HG02981 (cell line): Measurements from ENCODE around the gene GPR132.

ENCODE experiments used
- ATAC-seq: cut with Tn5 transposase; IDR thresholded peaks from one replicate; pipeline ENCODE4 v1.9.1; 2021; ENCODE audit warnings: mild to moderate bottlenecking, moderate library complexity; ENCODE audit not compliant: unreplicated experiment

The GPR132 gene

GRCh38 chr14:105063056-105063455, 2.2 kb downstream of the GPR132 start:
- no peak for ATAC-seq

- no peak for ATAC-seq
Measured at GRCh38 chr14:105062048-105062433, 3.2 kb downstream of the GPR132 start.

DNA sequence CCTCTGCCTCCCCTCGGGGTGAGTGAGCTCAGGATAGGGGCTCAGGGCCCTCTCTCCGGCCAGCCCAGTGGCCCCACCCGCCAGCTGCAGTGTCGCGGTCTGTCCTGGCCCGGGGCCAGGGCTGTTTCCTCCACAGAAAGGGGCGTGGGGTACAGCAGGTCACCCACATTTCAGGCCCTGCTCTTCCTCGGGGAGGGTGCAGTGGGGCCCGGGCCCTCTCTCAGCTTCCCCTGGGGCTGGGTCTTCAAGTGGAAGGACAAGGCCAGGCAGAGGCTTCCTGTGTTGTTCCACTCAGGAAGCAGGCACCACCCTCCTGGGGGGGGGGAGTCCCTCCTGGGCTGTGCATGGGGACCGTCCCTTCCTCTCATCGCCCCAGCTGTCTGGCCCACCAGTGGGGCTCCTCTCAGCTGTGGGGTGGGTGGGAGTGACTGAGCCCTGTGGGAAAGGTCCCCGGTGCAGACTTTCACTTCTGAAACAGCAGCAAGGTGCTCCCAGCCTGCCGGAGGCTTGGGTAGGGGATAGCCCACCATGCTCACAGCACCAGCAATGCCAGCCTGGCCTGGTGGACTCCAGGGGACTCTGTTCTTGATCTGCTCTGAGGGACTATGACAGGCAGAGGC, 3.7 kb downstream of the GPR132 start:
- ATAC-seq: peak; percentile 27

DNA sequence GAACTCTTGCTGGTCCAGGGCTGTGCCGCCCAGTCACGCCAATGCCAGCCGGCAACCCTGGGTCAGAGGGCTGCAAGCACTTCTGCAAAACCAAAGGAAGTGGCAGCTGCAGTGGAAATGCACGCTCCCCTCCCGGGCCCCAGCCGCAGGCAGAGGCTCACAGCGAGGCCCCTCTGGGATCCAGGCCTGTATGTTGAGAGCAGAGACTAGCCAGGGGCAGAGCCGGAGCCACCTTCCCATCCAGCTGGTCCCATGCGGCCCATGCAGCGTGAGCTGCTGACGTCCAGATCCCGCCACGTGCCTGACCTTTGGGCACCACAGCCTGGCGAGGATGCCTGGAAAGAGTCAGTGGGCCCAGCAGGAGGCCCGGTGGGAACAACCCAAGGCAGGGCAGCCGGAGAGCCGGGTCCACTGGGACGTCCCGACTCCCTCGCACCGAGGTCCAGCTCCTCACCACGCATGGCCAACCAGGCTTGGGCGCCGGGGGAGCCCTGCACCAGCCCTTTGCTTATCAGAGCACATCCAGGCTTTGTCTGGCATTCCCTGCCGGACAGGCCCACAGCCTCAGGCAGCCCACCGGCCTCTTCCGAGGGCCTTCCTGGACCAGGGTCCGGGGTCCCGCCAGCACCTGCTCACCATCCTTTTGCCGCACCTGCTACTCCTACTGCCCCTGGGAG, 4.3 kb downstream of the GPR132 start:
- no peak for ATAC-seq

- ATAC-seq: no peak
Measured at GRCh38 chr14:105059925-105060565, 5.2 kb downstream of the GPR132 start.

DNA sequence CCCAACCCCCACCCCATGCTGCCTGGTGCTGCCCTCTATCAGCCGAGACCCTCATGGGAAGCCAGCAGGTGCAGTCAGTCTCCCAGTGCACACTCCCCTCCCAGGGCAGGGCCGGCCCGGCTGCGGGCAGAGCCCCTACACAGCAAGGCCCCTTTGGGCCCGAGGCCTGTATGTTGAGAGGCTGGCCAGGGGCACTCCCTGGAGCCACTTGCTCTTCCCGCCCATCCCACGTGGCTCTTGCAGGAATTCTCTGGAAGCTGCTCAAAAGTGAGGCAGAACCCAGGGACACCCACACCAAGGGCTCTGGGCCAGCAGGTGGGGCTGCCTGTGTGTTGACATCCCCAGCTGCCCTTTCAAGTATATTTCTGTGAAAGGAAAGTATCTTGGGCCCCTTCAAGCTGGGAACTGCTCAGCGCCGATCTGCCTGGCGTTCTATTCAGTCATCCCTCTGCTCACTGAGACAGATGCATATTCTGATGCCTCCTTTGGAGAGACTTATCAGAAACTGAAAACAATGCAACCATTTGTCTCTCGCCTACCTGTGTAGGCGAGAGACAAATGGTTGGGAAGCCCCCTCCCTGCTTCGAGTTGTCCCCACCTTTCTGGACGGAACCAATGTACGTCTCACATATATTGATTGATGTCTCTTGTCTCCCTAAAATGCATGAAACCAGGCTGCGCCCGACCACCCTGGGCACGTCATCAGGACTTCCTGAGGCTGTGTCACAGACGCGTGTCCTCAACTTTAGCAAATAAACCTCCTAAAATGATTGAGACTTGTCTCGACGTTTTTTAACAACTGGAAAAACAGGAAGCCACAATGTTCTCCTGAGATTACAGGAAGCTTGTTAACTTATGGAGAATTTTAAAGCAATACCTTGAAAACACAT, 6.0 kb downstream of the GPR132 start:
- ATAC-seq: no peak

DNA sequence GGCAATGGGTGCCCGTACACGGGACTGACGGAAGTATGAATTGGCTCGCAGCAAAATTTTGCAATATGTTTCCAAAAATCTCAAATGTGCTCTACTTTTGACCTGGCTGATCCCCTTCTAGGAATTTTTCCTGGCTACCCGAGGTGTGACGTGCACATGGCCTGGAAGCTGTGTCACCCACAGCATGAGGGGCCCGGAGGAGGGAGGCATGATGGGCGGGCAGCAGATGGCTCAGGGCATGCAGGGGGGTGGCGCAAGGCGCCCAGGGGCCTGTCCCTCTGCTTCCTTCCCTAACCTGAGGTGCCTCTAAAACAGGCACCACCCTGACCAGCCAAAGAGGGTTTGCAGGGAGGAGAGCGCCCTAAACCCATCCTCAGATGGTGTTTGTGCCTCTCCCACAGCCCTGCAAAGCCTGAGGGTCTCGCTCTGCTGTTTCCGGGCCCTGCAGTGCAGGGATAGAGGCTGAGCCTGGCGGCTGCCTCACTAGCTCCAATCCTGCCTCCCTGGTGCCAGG, 6.7 kb downstream of the GPR132 start:
- no peak for ATAC-seq

GRCh38 chr14:105056303-105056831, 8.9 kb downstream of the GPR132 start:
- ATAC-seq: no peak

GRCh38 chr14:105055736-105056302, 9.4 kb downstream of the GPR132 start:
- ATAC-seq: no peak

DNA sequence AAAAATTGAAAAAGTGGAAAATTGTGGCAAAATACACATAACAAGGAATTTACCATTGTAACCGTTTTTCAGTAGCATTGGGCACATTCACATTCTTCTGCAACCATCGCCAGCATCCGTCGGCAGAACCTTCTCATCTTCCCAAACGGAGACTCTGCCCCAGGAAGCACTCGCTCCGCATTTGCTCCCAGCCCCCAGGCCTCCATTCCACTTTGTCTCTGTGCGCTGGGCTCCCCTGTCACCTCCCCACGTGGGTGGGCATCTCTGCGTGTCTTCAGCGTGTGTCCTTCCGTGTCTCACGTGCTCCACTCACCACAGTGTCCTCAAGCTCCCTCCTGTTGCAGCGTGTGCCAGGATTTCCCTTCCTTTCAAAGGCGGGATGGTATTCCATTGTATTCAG, 9.9 kb downstream of the GPR132 start:
- ATAC-seq: no peak

- ATAC-seq: no peak
Measured at GRCh38 chr14:105053996-105054395, 11.2 kb downstream of the GPR132 start.

DNA sequence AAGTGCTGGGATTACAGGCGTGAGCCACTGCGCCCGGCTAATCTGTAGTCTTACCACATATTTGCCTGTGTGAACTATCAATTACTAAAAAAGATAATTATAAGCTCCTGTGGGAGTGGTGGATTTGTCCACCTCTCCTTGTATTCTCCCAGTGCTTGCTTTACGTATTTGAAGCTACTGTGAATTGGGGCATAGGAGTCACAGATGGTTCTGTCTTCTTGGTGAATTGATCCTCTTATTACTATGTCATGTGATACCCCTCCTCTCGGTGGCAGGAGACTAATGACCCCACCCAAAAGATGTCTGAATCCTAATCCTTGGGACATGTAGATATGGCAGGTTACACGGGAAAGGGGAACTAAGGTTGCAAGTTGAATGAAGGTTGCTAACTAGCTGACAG, 11.8 kb downstream of the GPR132 start:
- no peak for ATAC-seq

DNA sequence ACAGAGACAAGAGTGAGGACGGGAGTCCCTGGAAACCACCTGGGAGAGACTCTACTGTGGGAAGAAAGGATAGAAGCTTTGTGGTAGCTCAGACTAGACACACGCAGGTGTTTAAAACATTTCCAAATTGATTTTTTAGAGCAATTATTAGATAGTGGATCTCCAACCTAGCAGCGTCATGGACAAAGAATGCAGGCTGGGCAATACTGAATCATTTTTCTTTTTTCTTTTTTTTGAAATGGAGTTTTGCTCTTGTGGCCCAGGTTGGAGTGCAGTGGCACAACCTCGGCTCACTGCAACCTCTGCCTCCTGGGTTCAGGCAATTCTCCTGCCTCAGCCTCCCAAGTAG, 13.1 kb downstream of the GPR132 start:
- ATAC-seq: no peak

- ATAC-seq: no peak
Measured at GRCh38 chr14:105051182-105052109, 13.8 kb downstream of the GPR132 start.

GRCh38 chr14:105050551-105050897, 14.7 kb downstream of the GPR132 start:
- ATAC-seq: no peak

- no peak for ATAC-seq
Measured at GRCh38 chr14:105049753-105050550, 15.3 kb downstream of the GPR132 start.

GRCh38 chr14:105047283-105048016, 17.8 kb downstream of the GPR132 start:
- no peak for ATAC-seq

DNA sequence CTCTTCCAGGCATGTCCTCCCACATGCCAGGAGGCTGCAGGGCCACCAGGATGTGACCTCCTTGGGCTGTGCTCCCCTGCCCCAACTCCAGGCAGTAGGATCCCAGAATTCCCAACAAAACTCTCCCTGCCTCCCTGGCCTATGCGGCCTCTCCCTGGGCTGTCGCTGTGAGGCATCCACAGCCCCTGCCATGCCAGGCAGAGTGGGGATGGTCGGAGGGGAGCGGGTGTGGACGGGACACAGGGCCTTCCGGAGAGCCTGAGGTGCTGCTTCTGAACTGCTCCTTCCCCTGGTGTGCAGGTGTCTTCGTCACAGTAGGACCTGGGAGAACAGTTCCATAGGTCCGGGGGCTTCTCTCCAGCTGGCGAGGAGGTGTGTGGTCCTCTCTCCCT, 18.3 kb downstream of the GPR132 start:
- no peak for ATAC-seq
